Measurements from ENCODE around the gene KDM4D. TPM values are rescaled to one million over a fixed set of nuclear protein-coding genes. Genes with fewer than 3 reads are reported as not detected.

KDM4D gene
- total and polyA plus RNA-seq, 9 of the 15 experiments (the other 6 are each of a cell fraction or from before 2014, with no cell fraction given) = 0.34 to 1.1 (median 0.50) TPM

- TF ChIP-seq ID3 (CRISPR knock-in tag; IDR thresholded peaks at IDR 0.05) (no peak), ID3 (tag; IDR thresholded peaks at IDR 0.05) (no peak), MAFF (IDR thresholded peaks at IDR 0.05; ENCODE audit: low read length) (no peak), NCOA2 (IDR thresholded peaks at IDR 0.05; ENCODE audit: partially characterized antibody in 2 of 2) (no peak), RBM14 (IDR thresholded peaks at IDR 0.05; ENCODE audit: borderline replicate concordance, insufficient read depth, low read depth, low read length) (no peak), ZNF398 (CRISPR knock-in tag; IDR thresholded peaks at IDR 0.05) (no peak), TCF15 (CRISPR knock-in tag; IDR thresholded peaks at IDR 0.05) (no peak), SAFB2 (IDR thresholded peaks at IDR 0.05; ENCODE audit: borderline replicate concordance, low read depth, low read length, severe bottlenecking) (no peak), ZBTB33 (CRISPR knock-in tag; IDR thresholded peaks at IDR 0.05) (no peak), FOSL1 (tag; conservative IDR thresholded peaks at IDR 0.05) (no peak), ESRRB (CRISPR knock-in tag; IDR thresholded peaks at IDR 0.05; ENCODE audit: borderline replicate concordance) (no peak), NUFIP1 (IDR thresholded peaks at IDR 0.05; ENCODE audit: partially characterized antibody) (no peak), SIN3A (IDR thresholded peaks at IDR 0.05; ENCODE audit: borderline replicate concordance in 2 of 2, control insufficient read depth in 1 of 2, low read depth in 2 of 2, low read length in 2 of 2) (no peak), SOX6 (IDR thresholded peaks at IDR 0.05) (no peak)
Observed at GRCh38 chr11:94924612-94925011, 48.9 kb upstream of the KDM4D start (continued).

Data from K562 (cell line).